Middle frontal gyrus (tissue), 1 donor: ENCODE results near the gene UPB1.

Experiments
- DNase-seq: peaks from one replicate; pipeline ENCODE4 v3.0.0-alpha.2; 2015; ENCODE audit warnings: low spot score; ENCODE audit errors: extremely low spot score

UPB1 gene

GRCh38 chr22:24563246-24563645, 68.1 kb downstream of the UPB1 start:
- no peak for DNase-seq

DNA sequence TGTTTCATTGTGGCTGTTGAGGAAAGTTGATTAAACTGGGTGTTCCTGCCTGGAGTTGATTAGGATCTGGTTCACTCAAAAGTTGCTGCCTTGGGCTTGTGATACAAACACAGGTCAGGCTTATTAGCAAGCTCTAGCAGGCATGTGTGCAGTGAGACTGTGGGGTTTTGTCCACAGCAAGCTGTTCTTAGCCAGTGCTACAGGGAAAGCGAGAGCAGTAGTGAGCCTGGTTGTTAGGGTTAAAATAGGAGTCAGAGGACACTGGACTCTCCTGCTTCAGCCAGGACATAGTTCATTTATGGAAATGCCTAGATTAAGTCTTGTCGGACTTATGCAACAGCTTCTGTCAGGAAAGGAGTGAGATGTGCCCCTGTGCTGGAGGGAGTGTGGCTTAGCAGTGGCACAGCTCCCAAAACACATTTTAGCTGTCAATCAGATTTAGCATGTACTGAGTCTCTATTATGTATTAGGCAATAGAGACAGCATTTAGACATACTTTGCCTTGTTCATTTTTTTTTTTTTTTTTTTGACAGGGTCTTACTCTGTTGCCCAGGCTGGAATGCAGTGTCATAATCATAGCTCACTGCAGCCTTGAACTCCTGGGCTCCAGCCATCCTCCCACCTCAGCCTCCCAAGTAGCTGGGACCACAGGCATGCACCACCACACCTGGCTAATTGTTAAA, 69.4 kb downstream of the UPB1 start:
- DNase-seq = no peak

DNA sequence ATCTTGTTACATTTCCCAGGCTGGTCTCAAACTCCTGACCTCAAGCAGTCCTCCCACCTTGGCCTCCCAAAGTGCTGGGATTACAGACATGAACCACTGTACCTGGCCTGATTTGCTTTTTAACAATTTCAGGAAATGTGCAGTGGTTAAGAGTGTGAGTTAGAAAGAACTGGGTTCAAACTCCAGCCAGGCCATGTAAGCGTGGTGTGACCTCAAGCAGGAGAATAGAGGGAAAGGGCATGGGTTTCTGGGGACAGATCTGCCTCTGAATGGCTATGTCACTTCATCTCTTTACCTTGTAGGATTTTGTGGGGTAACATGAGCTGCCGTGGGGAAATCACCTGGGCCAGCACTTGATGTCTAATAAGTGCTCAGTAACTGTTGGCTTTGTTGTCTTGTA, 69.9 kb downstream of the UPB1 start:
- DNase-seq = no peak

DNA sequence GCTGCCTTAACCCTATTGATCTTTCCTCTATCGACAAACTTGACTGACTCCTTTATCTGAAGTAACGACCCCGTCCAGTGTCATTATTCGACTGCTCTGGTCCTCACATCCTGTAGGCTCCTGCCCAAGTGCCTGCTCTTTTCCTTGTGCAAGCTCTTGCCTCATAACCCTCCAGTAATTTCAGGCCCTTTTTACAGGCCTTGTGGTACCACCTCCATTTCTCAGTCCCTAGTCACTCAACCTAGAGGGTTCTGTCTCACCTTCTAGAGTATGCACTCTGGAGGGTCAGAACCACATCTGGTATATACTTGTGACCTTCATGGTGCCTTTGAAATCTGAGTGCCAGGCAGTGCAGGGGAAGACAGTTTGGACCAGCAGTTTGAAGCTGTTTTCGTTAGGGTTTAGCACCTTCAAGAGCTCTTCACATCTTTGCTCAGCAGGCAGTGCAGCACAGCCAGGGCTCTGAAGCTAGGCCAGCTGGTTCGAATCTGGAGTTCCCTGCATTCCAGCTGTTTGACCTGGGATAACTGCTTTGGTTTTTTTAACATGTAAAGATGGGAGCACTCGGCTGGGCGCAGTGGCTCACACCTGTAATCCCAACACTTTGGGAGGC, 71.9 kb downstream of the UPB1 start:
- DNase-seq = no peak

DNA sequence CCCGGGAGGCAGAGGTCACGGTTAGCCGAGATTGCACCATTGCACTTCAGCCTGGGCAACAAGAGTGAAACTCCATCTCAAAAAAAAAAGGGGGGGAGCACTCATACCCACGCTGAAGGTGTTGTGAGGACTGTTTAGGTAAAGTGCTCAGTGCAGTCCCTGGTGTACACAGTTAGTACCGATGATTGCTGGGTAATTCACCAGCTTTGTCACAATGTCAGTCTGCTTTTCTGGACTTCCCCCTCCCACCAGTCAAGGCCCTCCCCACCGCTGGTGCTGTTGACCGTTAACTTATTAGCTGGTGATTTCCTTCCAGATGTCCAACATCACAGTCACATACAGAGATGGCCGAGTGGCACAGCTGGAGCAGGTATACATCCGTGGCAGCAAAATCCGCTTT, 72.5 kb downstream of the UPB1 start:
- DNase-seq = no peak

DNA sequence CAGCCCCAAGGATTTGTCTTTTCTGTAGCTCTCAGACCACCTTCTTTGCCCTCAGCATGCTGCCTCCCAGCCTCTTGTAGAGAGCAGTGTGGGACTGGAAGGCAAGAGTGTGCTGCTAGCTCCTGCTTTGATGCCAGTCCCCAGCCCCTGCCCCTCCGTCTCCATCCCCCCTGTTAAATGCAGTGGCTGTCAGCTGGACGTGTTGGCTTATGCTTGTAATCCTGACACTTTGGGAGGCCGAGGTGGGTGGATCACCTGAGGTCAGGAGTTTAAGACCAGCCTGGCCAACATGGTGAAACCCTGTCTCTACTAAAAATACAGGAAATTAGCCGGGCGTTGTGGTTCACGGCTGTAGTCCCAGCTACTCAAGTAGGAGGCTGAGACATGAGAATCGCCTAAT, 76.1 kb downstream of the UPB1 start:
- no peak for DNase-seq

- DNase-seq = no peak
These were observed 81.6 kb downstream of the UPB1 start for GRCh38 chr22:24576778-24577177.
